GM12878 (cell line): ENCODE data around the gene HIRIP3. TPM values are rescaled to one million over a fixed set of nuclear protein-coding genes. Genes with fewer than 3 reads are reported as not detected.

Experiments
- ATAC-seq: fragments of 200-7000 bp; cut with Tn5 transposase; 3 replicates; pipeline ENCODE4 v1.9.1; 2020; ENCODE audit warnings: mild to moderate bottlenecking, moderate library complexity
- BruUV-seq: library from RNA; stranded (reverse); fragments of 400-500 nt; replicated peaks from 2 replicates; lab custom pipeline; 2021; lab: Mats Ljungman, UMichigan
- CTCF ChIA-PET: fragments of 300-600 bp; sonication (Branson Sonifier 250); formaldehyde crosslinking; extraction: SDS; loops from one replicate; lab custom pipeline; 2021; ENCODE audit warnings: inconsistent platforms; lab: Yijun Ruan, JAX
- POLR2A ChIA-PET: fragments of 350-600 bp; formaldehyde crosslinking; extraction: SDS; loops from one replicate; lab custom pipeline; 2021; ENCODE audit warnings: inconsistent platforms; lab: Charles Lee
- RAD21 ChIA-PET: fragments of 300-600 bp; sonication (Branson Sonifier 250); formaldehyde crosslinking; loops from one replicate; lab custom pipeline; 2023; ENCODE audit warnings: antibody characterized with exemption; ENCODE audit not compliant: unreplicated experiment; lab: Charles Lee
- SMC1A ChIA-PET: fragments of 300-600 bp; sonication (Branson Sonifier 250); formaldehyde crosslinking; loops from one replicate; lab custom pipeline; 2023; ENCODE audit not compliant: unreplicated experiment, uncharacterized antibody; lab: Charles Lee
- DNase-seq: peaks from one replicate; pipeline ENCODE4 v3.0.0-alpha.2; 2011; ENCODE audit warnings: low read depth, low spot score
- FAIRE-seq: peaks from 3 replicates; lab custom pipeline; 2011; peaks lifted over from hg19 to GRCh38; lab: Jason Lieb, UNC
- H2AFZ ChIP-seq: 2 replicates; pipeline ENCODE4 v1.6.0; 2011; ENCODE audit warnings: low read depth, low read length, control low read depth; ENCODE audit not compliant: control insufficient read depth
- H3K27ac ChIP-seq: 2 replicates; pipeline ENCODE4 v1.5.1; 2011; ENCODE audit warnings: control low read depth; ENCODE audit not compliant: control insufficient read depth, insufficient read depth
- H3K27me3 ChIP-seq, 2 experiments: replicated peaks in 1 of 2; 2 replicates each; pipeline versions ENCODE4 v1.6.0 to v1.6.1; 2011; ENCODE audit warnings: low read length in 1 of 2; ENCODE audit not compliant: control insufficient read depth in 2 of 2, insufficient read depth in 2 of 2
- H3K36me3 ChIP-seq, 2 experiments: 2 replicates each; pipeline ENCODE4 v1.5.1; 2011; ENCODE audit warnings: low read length in 1 of 2; ENCODE audit not compliant: control insufficient read depth in 2 of 2, insufficient read depth in 2 of 2
- H3K4me1 ChIP-seq: 2 replicates; pipeline ENCODE4 v1.6.1; 2011; ENCODE audit warnings: mild to moderate bottlenecking, low read length, moderate library complexity, mixed read lengths; ENCODE audit not compliant: control insufficient read depth, insufficient read depth
- H3K4me2 ChIP-seq: 2 replicates; pipeline ENCODE4 v1.6.0; 2011; ENCODE audit warnings: control low read depth; ENCODE audit not compliant: control insufficient read depth, insufficient read depth
- H3K4me3 ChIP-seq: fragments of 200-600 bp; sonication (generic); 2 replicates; pipeline ENCODE4 v1.5.1; 2016
- H3K79me2 ChIP-seq: 2 replicates; pipeline ENCODE4 v1.6.0; 2011; ENCODE audit warnings: low read length; ENCODE audit not compliant: control insufficient read depth, insufficient read depth
- H3K9ac ChIP-seq: 2 replicates; pipeline ENCODE4 v1.8.0; 2011; ENCODE audit warnings: low read length, control low read depth, mixed read lengths; ENCODE audit not compliant: control insufficient read depth, insufficient read depth
- H3K9me3 ChIP-seq: replicated peaks from 3 replicates; pipeline ENCODE4 v1.5.1; 2011; ENCODE audit warnings: mild to moderate bottlenecking, low read length; ENCODE audit not compliant: control insufficient read depth, insufficient read depth
- H4K20me1 ChIP-seq: 2 replicates; pipeline ENCODE4 v1.6.0; 2011; ENCODE audit not compliant: control insufficient read depth, insufficient read depth
- CBX3 ChIP-seq: fragments of 200-600 bp; sonication (generic); IDR thresholded peaks from 2 replicates; pipeline ENCODE4 v1.6.1; 2016; ENCODE audit warnings: low read depth, borderline replicate concordance
- E2F4 ChIP-seq: IDR thresholded peaks from 2 replicates; pipeline ENCODE4 v1.6.1; 2012; ENCODE audit warnings: low read depth, low read length, improper control_type of control experiment
- E2F8 ChIP-seq: fragments of 450-650 bp; IDR thresholded peaks from 2 replicates; pipeline ENCODE4 v1.6.1; 2018; ENCODE audit warnings: mild to moderate bottlenecking, low read depth, moderate library complexity; ENCODE audit not compliant: partially characterized antibody
- E4F1 ChIP-seq: fragments of 450-650 bp; IDR thresholded peaks from 2 replicates; pipeline ENCODE4 v1.6.1; 2018; ENCODE audit warnings: borderline replicate concordance, mild to moderate bottlenecking; ENCODE audit not compliant: partially characterized antibody
- IKZF2 ChIP-seq, 2 experiments: fragments of 450-650 bp; IDR thresholded peaks; 2 replicates each; pipeline ENCODE4 v1.6.1; 2017; ENCODE audit warnings: mild to moderate bottlenecking in 2 of 2, moderate library complexity in 2 of 2
- MEF2B ChIP-seq: fragments of 450-650 bp; IDR thresholded peaks from 2 replicates; pipeline ENCODE4 v1.6.1; 2018; ENCODE audit warnings: mild to moderate bottlenecking, moderate library complexity; ENCODE audit not compliant: partially characterized antibody, poor library complexity, severe bottlenecking
- NFIC ChIP-seq: IDR thresholded peaks from 2 replicates; pipeline ENCODE4 v1.6.1; 2012; ENCODE audit warnings: low read depth, mild to moderate bottlenecking, inconsistent platforms, low read length, moderate library complexity
- NR2C1 ChIP-seq: fragments of 450-650 bp; IDR thresholded peaks from 2 replicates; pipeline ENCODE4 v1.6.1; 2017; ENCODE audit warnings: antibody characterized with exemption, mild to moderate bottlenecking, moderate library complexity
- SREBF2 ChIP-seq: IDR thresholded peaks from 2 replicates; pipeline ENCODE4 v1.6.1; 2012; ENCODE audit warnings: mild to moderate bottlenecking, low read length
- USF1 ChIP-seq: IDR thresholded peaks from 2 replicates; pipeline ENCODE4 v1.6.1; 2011; ENCODE audit warnings: borderline replicate concordance, low read depth, mild to moderate bottlenecking, moderate library complexity, mixed read lengths, low read length; ENCODE audit not compliant: insufficient read depth; ENCODE audit errors: extremely low read length
- WRNIP1 ChIP-seq: IDR thresholded peaks from 2 replicates; pipeline ENCODE4 v1.6.1; 2011; ENCODE audit warnings: low read depth, low read length, improper control_type of control experiment, borderline replicate concordance
- ZBTB33 ChIP-seq: fragments of 450-650 bp; IDR thresholded peaks from 2 replicates; pipeline ENCODE4 v1.6.1; 2017; ENCODE audit warnings: mild to moderate bottlenecking
- WGBS: methylation state at CpG from one replicate; pipeline ENCODE4 v1.1.6; 2016; ENCODE audit warnings: low lambda C conversion rate; ENCODE audit not compliant: insufficient replicate concordance, insufficient coverage; ENCODE audit errors: missing lambda C conversion rate; 5-methylcytosine and 5-hydroxymethylcytosine counted together
- in situ Hi-C: fragments of 300-500 bp; cut with MboI; formaldehyde crosslinking; loops from 9 replicates; pipeline ENCODE4 v1.14.3; 2018; ENCODE audit warnings: mixed read lengths
- intact Hi-C: fragments of 100-400 bp; cut with micrococcal nuclease; formaldehyde crosslinking; loops from one replicate; pipeline ENCODE4 v1.14.2; 2022; ENCODE audit not compliant: unreplicated experiment
- polyA plus RNA-seq, 11 experiments: library from polyadenylated mRNA; depleted of rRNA in 4 of 11; unstranded in 6 of 11; stranded (reverse) in 5 of 11; fragments of >200 nt; fragmentation: Nextera tagmentation in 4 of 11; fragmentation: Illumina TruSeq in 1 of 11; extraction: Ambion mirVana in 4 of 11; extraction: Trizol in 1 of 11; gene quantifications; 1 replicate in 1 of 11; 2 replicates in 10 of 11; pipeline versions ENCODE4 v1.2.1 to v1.2.3, GENCODE V29; 2011 to 2016; ENCODE audit warnings: inconsistent platforms in 2 of 11, missing spikeins in 2 of 11, low read depth in 1 of 11
- total RNA-seq, 4 experiments: library from RNA; depleted of rRNA in 3 of 4; stranded (reverse); fragments of >200 nt in 3 of 4; fragmentation: Illumina TruSeq in 1 of 4; extraction: Trizol in 1 of 4; gene quantifications; 2 replicates each; pipeline versions ENCODE4 v1.2.1 to v1.2.3, GENCODE V29; 2013 to 2021

HIRIP3 gene
- total and polyA plus RNA-seq, 10 of the 15 experiments (the other 5 are each of a cell fraction or from before 2014, with no cell fraction given): 4.1 to 43.5 (median 23.9) TPM

- TF ChIP-seq IKZF2 (IDR thresholded peaks at IDR 0.05) (no peak), NR2C1 (no peak), WRNIP1 (no peak), USF1 (no peak)
- TF ChIP-seq, all 136 proteins: peak for 0
Measured at GRCh38 chr16:29978564-29979270, 16.7 kb downstream of the HIRIP3 start (continued).

- Histone ChIP-seq H3K79me2 (peaks cover 37% of the 10 kb centered on the region), H3K4me3 (no peak overlapping the region), H3K9me3 (no peaks in the 10 kb centered on the region; the same call in 2 of the 3 replicates), H3K4me1 (peaks cover 9% of the 10 kb centered on the region), H3K9ac (no peak overlapping the region), H3K27me3 (no peaks in the 10 kb centered on the region), H4K20me1 (no peaks in the 10 kb centered on the region), H3K27ac (no peak overlapping the region), H2AFZ (no peak overlapping the region), H3K36me3 (peaks cover 20 to 26% of the 10 kb centered on the region in 2 experiments), H3K4me2 (no peak overlapping the region)
- in situ Hi-C loops: no loop called here
- 98% methylated on average over 9 of the region's 9 CpGs for WGBS
- no peak for DNase-seq
- intact Hi-C loops: no loop called here
- ChIA-PET RAD21 (interaction anchor here (1.2 kb wide), 1 partner anchor 288 kb away, joined by 3 read pairs; no protein-coding TSS in a partner anchor), SMC1A (no interaction called here), POLR2A (interaction anchor here (1.4 kb wide), 1 partner anchor 52 kb away, joined by 9 read pairs; the partner anchor contains the start of gene KCTD13), CTCF (no interaction called here)
- ATAC-seq: no peak
- no peak for FAIRE-seq
- BruUV-seq: no TSS peak
- TF ChIP-seq MEF2B (no peak), SREBF2 (no peak), E2F8 (no peak), E2F4 (no peak), CBX3 (no peak), E4F1 (no peak), ZBTB33 (no peak), NFIC (no peak)
Measured at GRCh38 chr16:29978081-29978480, 17.3 kb downstream of the HIRIP3 start.
